Pancreas (tissue), 10 donors: Measurements from ENCODE around the gene CDK5R1. TPM values are rescaled to one million over a fixed set of nuclear protein-coding genes. Genes with fewer than 3 reads are reported as not detected.

Experiments used
- ATAC-seq, 4 donors: fragments of 200-7000 bp; cut with Tn5 transposase; one replicate each; pipeline versions ENCODE4 v1.8.0 to v1.9.1; 2020; ENCODE audit warnings: mild to moderate bottlenecking in 4 of 4, moderate library complexity in 4 of 4
- DNase-seq, 6 donors: peaks; one replicate each; pipeline ENCODE4 v3.0.0-alpha.2; 2020
- FAIRE-seq: peaks from 2 replicates; lab custom pipeline; 2012; peaks lifted over from hg19 to GRCh38; lab: Jason Lieb, UNC
- H3K27ac ChIP-seq, 4 donors: fragments of 200-600 bp; sonication (generic); 1 replicate in 3 of 4; 2 replicates in 1 of 4; pipeline versions ENCODE4 v1.5.0 to v1.8.0; 2020
- H3K27me3 ChIP-seq, 4 donors: fragments of 200-600 bp; one replicate each; pipeline ENCODE4 v1.8.0; 2021
- H3K36me3 ChIP-seq, 3 donors: fragments of 200-600 bp; sonication (generic) in 1 of 3; one replicate each; pipeline versions ENCODE4 v1.5.0 to v1.8.0; 2020 to 2021
- H3K4me1 ChIP-seq, 3 donors: fragments of 200-600 bp; one replicate each; pipeline ENCODE4 v1.8.0; 2021
- H3K4me3 ChIP-seq, 4 donors: fragments of 200-600 bp; sonication (generic) in 2 of 4; one replicate each; pipeline versions ENCODE4 v1.5.0 to v1.8.0; 2020 to 2021
- H3K9me3 ChIP-seq, 4 donors: fragments of 200-600 bp; one replicate each; pipeline ENCODE4 v1.8.0; 2021
- CTCF ChIP-seq, 4 donors: fragments of 200-600 bp; sonication (generic) in 3 of 4; IDR thresholded peaks; one replicate each; pipeline versions ENCODE4 v1.5.0 to v1.8.0; 2021; ENCODE audit warnings: antibody characterized with exemption in 4 of 4
- WGBS, 2 donors: extraction: QIAGEN DNeasy Blood & Tissue Kit; methylation state at CpG; one replicate each; pipeline ENCODE4 v1.1.7; 2013; 5-methylcytosine and 5-hydroxymethylcytosine counted together
- intact Hi-C, 3 donors: fragments of 100-400 bp; cut with DNase I; formaldehyde crosslinking; loops; one replicate each; pipeline versions ENCODE4 v1.11.1 to v1.14.2; 2022
- polyA plus RNA-seq, 2 donors: library from polyadenylated mRNA; stranded (reverse); fragments of 200-250 nt; gene quantifications; one replicate each; pipeline ENCODE4 v1.2.3, GENCODE V29; 2013
- total RNA-seq, 6 donors: library from RNA; stranded (reverse); fragmentation: NEBNext Ultra II Directional in 4 of 6; extraction: Animal tissue kit (Norgen Biotek cat#: 25700) in 4 of 6; gene quantifications; one replicate each; pipeline versions ENCODE4 v1.2.1 to v1.2.4, GENCODE V29; 2021 to 2023
- donor health status: healthy with polysubstance abuse.
- donor health status: DM: no; HTN: no; CAD: no; lungs with moderate emphysema.
- donor health status: DM: no; HTN: no; CAD: no.
- donor health status: control.
- donor health status: control.
- donor health status: Bipolar disorder and iron deficiency.
- donor health status: DM: yes; HTN: yes; CAD: no.
- donor health status: DM: no; HTN: no; CAD: no.
- donor health status: DM: no; HTN: no; CAD: no.
- donor health status: DM: yes; HTN: yes; CAD: no.

CDK5R1 gene
- total and polyA plus RNA-seq, 8 donors: 0.46 to 5.1 (median 1.0) TPM

- DNase-seq (peak in 1 of 6 donors; percentile 69), ATAC-seq (no peak), FAIRE-seq (no peak)
- Histone ChIP-seq H3K27me3 (no peaks in the 10 kb centered on the region), H3K27ac (no peak overlapping the region), H3K9me3 (no peaks in the 10 kb centered on the region), H3K36me3 (no peaks in the 10 kb centered on the region), H3K4me1 (no peaks in the 10 kb centered on the region), H3K4me3 (no peak overlapping the region)
- no peak for TF ChIP-seq CTCF (IDR thresholded peaks at IDR 0.05)
- WGBS, 2 donors: 92 to 93% methylated on average over 34 of the region's 34 CpGs
- intact Hi-C loops: no loop called here
Measured at GRCh38 chr17:32494621-32495358, 8.0 kb downstream of the CDK5R1 start.

- no peaks in the 10 kb centered on the region for H3K36me3 ChIP-seq
- 58 to 66% methylated on average over 44 to 45 of the region's 45 CpGs for WGBS, 2 donors
- no peak for FAIRE-seq
- intact Hi-C loops: no loop called here
- no peaks in the 10 kb centered on the region for H3K4me1 ChIP-seq
- H3K4me3 ChIP-seq: peak overlapping the region in 1 of 4 donors; percentile 12
- H3K27ac ChIP-seq: no peak overlapping the region
- peak in 4 of 6 donors; percentile 15 to 76 (median 70) for DNase-seq
- peak in 3 of 4 donors; percentile 52 to 67 (median 66) for ATAC-seq
- no peaks in the 10 kb centered on the region for H3K9me3 ChIP-seq
- no peaks in the 10 kb centered on the region for H3K27me3 ChIP-seq
- no peak for TF ChIP-seq CTCF (IDR thresholded peaks at IDR 0.05)
Measured at GRCh38 chr17:32495359-32496231, 8.8 kb downstream of the CDK5R1 start.

- Histone ChIP-seq H3K4me3 (no peak overlapping the region), H3K27ac (no peak overlapping the region), H3K9me3 (no peaks in the 10 kb centered on the region), H3K36me3 (no peaks in the 10 kb centered on the region), H3K4me1 (no peaks in the 10 kb centered on the region), H3K27me3 (no peaks in the 10 kb centered on the region)
- peak in 1 of 4 donors; percentile 7 for ATAC-seq
- DNase-seq: no peak
- TF ChIP-seq CTCF (IDR thresholded peaks at IDR 0.05): no peak
- no peak for FAIRE-seq
- intact Hi-C loops: no loop called here
- 83 to 91% methylated on average over 16 of the region's 16 CpGs for WGBS, 2 donors
Measured at GRCh38 chr17:32496395-32497073, 9.7 kb downstream of the CDK5R1 start.

- H3K27me3 ChIP-seq: no peaks in the 10 kb centered on the region
- TF ChIP-seq CTCF (IDR thresholded peaks at IDR 0.05): no peak
- ATAC-seq (no peak), FAIRE-seq (no peak), DNase-seq (no peak)
- H3K9me3 ChIP-seq: no peaks in the 10 kb centered on the region
- H3K4me3 ChIP-seq: no peak overlapping the region
- intact Hi-C loops: no loop called here
- H3K4me1 ChIP-seq: no peaks in the 10 kb centered on the region
- no peaks in the 10 kb centered on the region for H3K36me3 ChIP-seq
- 83 to 85% methylated on average over 18 of the region's 18 CpGs for WGBS, 2 donors
- H3K27ac ChIP-seq: no peak overlapping the region
Measured at GRCh38 chr17:32497431-32498205, 10.8 kb downstream of the CDK5R1 start.
